HepG2 (cell line): Measurements from ENCODE around the gene ITGB2. TPM values are rescaled to one million over a fixed set of nuclear protein-coding genes. Genes with fewer than 3 reads are reported as not detected.
A peak's percentile ranks its signal among the peaks of the same experiment; 100 is the strongest.

Experiments used
- ATAC-seq: fragments of 200-7000 bp; cut with Tn5 transposase; 3 replicates; pipeline ENCODE4 v1.9.1; 2020; ENCODE audit warnings: mild to moderate bottlenecking, moderate library complexity
- BruUV-seq: library from RNA; stranded (reverse); fragments of 400-500 nt; replicated peaks from 2 replicates; lab custom pipeline; 2021; lab: Mats Ljungman, UMichigan
- CTCF ChIA-PET: fragments of 300-600 bp; formaldehyde crosslinking; extraction: SDS; loops from one replicate; lab custom pipeline; 2021; ENCODE audit warnings: low total read pairs, inconsistent platforms, low intra/inter-chr PET ratio; lab: Yijun Ruan, JAX
- POLR2A ChIA-PET: fragments of 350-600 bp; sonication (Branson Sonifier 250); formaldehyde crosslinking; loops from one replicate; lab custom pipeline; 2020; ENCODE audit warnings: antibody characterized with exemption, inconsistent platforms; lab: Yijun Ruan, JAX
- DNase-seq: peaks from one replicate; pipeline ENCODE4 v3.0.0-alpha.2; 2015; ENCODE audit warnings: low spot score
- FAIRE-seq: peaks from 3 replicates; lab custom pipeline; 2011; peaks lifted over from hg19 to GRCh38; lab: Jason Lieb, UNC
- H2AFZ ChIP-seq: one replicate; pipeline ENCODE4 v1.6.1; 2011; ENCODE audit warnings: low read length, inconsistent platforms
- H3K27ac ChIP-seq: fragments of 300-600 bp; 3 replicates; pipeline ENCODE4 v1.8.0; 2011; ENCODE audit warnings: mixed run types, mild to moderate bottlenecking, mixed read lengths, low read length, inconsistent platforms; ENCODE audit not compliant: insufficient read depth; ENCODE audit errors: extremely low read length
- H3K27me3 ChIP-seq, 2 experiments: fragments of 200-600 bp in 1 of 2; 2 replicates in 1 of 2; 3 replicates in 1 of 2; pipeline versions ENCODE4 v1.6.0 to v1.8.0; 2011; ENCODE audit warnings: low read length in 2 of 2, mild to moderate bottlenecking in 2 of 2, moderate library complexity in 2 of 2, inconsistent platforms in 1 of 2; ENCODE audit not compliant: insufficient read depth in 2 of 2, control insufficient read depth in 1 of 2
- H3K36me3 ChIP-seq, 2 experiments: fragments of 200-600 bp in 1 of 2; replicated peaks in 1 of 2; 2 replicates in 1 of 2; 3 replicates in 1 of 2; pipeline versions ENCODE4 v1.5.1 to v1.8.0; 2011; ENCODE audit warnings: low read length in 2 of 2, inconsistent platforms in 1 of 2; ENCODE audit not compliant: insufficient read depth in 2 of 2, control insufficient read depth in 1 of 2
- H3K4me1 ChIP-seq: 2 replicates; pipeline ENCODE4 v1.5.1; 2012; ENCODE audit warnings: low read length, inconsistent platforms; ENCODE audit not compliant: insufficient read depth
- H3K4me2 ChIP-seq: 2 replicates; pipeline ENCODE4 v1.6.0; 2011; ENCODE audit warnings: low read depth, low read length, inconsistent platforms
- H3K4me3 ChIP-seq, 3 experiments: fragments of 200-600 bp in 1 of 3; sonication (generic), shearing (Covaris generic) in 1 of 3; replicated peaks in 1 of 3; 2 replicates each; pipeline ENCODE4 v1.5.1; 2011 to 2016; ENCODE audit warnings: low read length in 3 of 3, inconsistent platforms in 2 of 3, low read depth in 2 of 3, mild to moderate bottlenecking in 2 of 3, control low read depth in 1 of 3, mixed read lengths in 1 of 3; ENCODE audit not compliant: insufficient read depth in 1 of 3
- H3K79me2 ChIP-seq: one replicate; pipeline ENCODE4 v1.6.1; 2011; ENCODE audit warnings: low read length, inconsistent platforms; ENCODE audit not compliant: insufficient read depth
- H3K9ac ChIP-seq: 2 replicates; pipeline ENCODE4 v1.6.0; 2011; ENCODE audit warnings: mild to moderate bottlenecking, low read depth, low read length, inconsistent platforms; ENCODE audit not compliant: insufficient read depth
- H3K9me3 ChIP-seq: 2 replicates; pipeline ENCODE4 v1.5.1; 2012; ENCODE audit warnings: mild to moderate bottlenecking, low read length
- H4K20me1 ChIP-seq: 2 replicates; pipeline ENCODE4 v1.6.0; 2011; ENCODE audit warnings: inconsistent platforms, mild to moderate bottlenecking, low read length, moderate library complexity; ENCODE audit not compliant: insufficient read depth
- CHD2 ChIP-seq: IDR thresholded peaks from 2 replicates; pipeline ENCODE4 v1.6.1; 2011; ENCODE audit warnings: low read depth, low read length, improper control_type of control experiment
- HNRNPL ChIP-seq: fragments of 200-400 bp; formaldehyde crosslinking; IDR thresholded peaks from 2 replicates; pipeline ENCODE4 v1.6.1; 2017; ENCODE audit warnings: mild to moderate bottlenecking, low read depth, low read length
- RAD21 ChIP-seq: fragments of 450-650 bp; formaldehyde crosslinking; IDR thresholded peaks from 2 replicates; pipeline ENCODE4 v1.5.0; 2020; ENCODE audit warnings: mild to moderate bottlenecking
- ZNF792 ChIP-seq: IDR thresholded peaks from 2 replicates; pipeline ENCODE4 v1.6.1; 2016
- ZNF850 ChIP-seq: sonication (generic); formaldehyde crosslinking; conservative IDR thresholded peaks from 2 replicates; pipeline ENCODE4 v1.9.0; 2021; ENCODE audit warnings: mild to moderate bottlenecking, missing genetic modification reagents
- WGBS: methylation state at CpG from one replicate; pipeline ENCODE4 v1.1.6; 2017; ENCODE audit warnings: low lambda C conversion rate; 5-methylcytosine and 5-hydroxymethylcytosine counted together
- in situ Hi-C: cut with HindIII; loops from 2 replicates; pipeline ENCODE4 v1.10.0; 2017; ENCODE audit warnings: low pct_unique_long_range_greater_than_20kb; ENCODE audit not compliant: extremely low pct_ligation_motif_present
- intact Hi-C: fragments of 100-400 bp; cut with micrococcal nuclease; formaldehyde crosslinking; loops from one replicate; pipeline ENCODE4 v1.10.0; 2022; ENCODE audit not compliant: unreplicated experiment
- polyA plus RNA-seq, 8 experiments: library from polyadenylated mRNA; depleted of rRNA in 3 of 8; stranded (reverse) in 7 of 8; unstranded in 1 of 8; fragments of >200 nt; fragmentation: Illumina TruSeq in 4 of 8; extraction: Trizol in 4 of 8; gene quantifications; 2 replicates each; pipeline versions ENCODE4 v1.2.1 to v1.2.3, GENCODE V29; 2011 to 2016; ENCODE audit warnings: low read depth in 4 of 8, missing spikeins in 1 of 8, mixed read lengths in 1 of 8; ENCODE audit not compliant: insufficient read depth in 1 of 8
- total RNA-seq, 5 experiments: library from RNA; depleted of rRNA; stranded (reverse); fragments of >200 nt; fragmentation: Illumina TruSeq; extraction: Trizol; gene quantifications; 2 replicates each; pipeline ENCODE4 v1.2.3, GENCODE V29; 2016; ENCODE audit warnings: low read depth in 1 of 5
- TF ChIP-seq, protein P1 (sequence below): IDR thresholded peaks from 2 replicates; pipeline ENCODE4 v1.6.1; 2018; ENCODE audit warnings: missing genetic modification reagents, mild to moderate bottlenecking, missing compliant biosample characterization
- TF ChIP-seq, protein P2 (sequence below): sonication (generic); formaldehyde crosslinking; IDR thresholded peaks from 2 replicates; pipeline ENCODE4 v1.5.1; 2020; ENCODE audit warnings: missing genetic modification reagents, mild to moderate bottlenecking, borderline replicate concordance
- TF ChIP-seq, protein P3 (sequence below): sonication (generic); IDR thresholded peaks from 2 replicates; pipeline ENCODE4 v1.6.1; 2016; ENCODE audit warnings: low read depth, borderline replicate concordance

ITGB2 gene
- total and polyA plus RNA-seq, 2 of the 13 experiments (the other 11 are each of a cell fraction or from before 2014, with no cell fraction given) = 4.2 to 18.0 TPM

GRCh38 chr21:44918107-44918470 lies 2.6 kb downstream of the ITGB2 start:
- no TSS peak for BruUV-seq
- Histone ChIP-seq H3K9me3 (no peaks in the 10 kb centered on the region), H3K79me2 (no peaks in the 10 kb centered on the region), H4K20me1 (no peaks in the 10 kb centered on the region), H3K27me3 (peaks cover 3 to 5% of the 10 kb centered on the region in 2 experiments; a peak in 3 of 5 replicates), H3K4me2 (no peak overlapping the region), H3K9ac (no peak overlapping the region), H3K4me1 (peaks cover 75% of the 10 kb centered on the region), H2AFZ (no peak overlapping the region), H3K36me3 (no peaks in the 10 kb centered on the region), H3K4me3 (no peak overlapping the region), H3K27ac (no peak overlapping the region)
- in situ Hi-C loops = no loop called here
- DNase-seq (no peak), FAIRE-seq (no peak), ATAC-seq (no peak)
- no CpG with 5 or more reads among the region's 12 CpGs for WGBS
- POLR2A ChIA-PET = interaction anchor here (1.9 kb wide), 1 partner anchor 10 kb away, joined by 6 read pairs; no protein-coding TSS in a partner anchor
- intact Hi-C loops = loop anchor here (10.0 kb wide), 1 partner anchor 73 kb away; no protein-coding TSS in a partner anchor
- CTCF ChIA-PET = no interaction called here
- no peak for TF ChIP-seq CHD2
- 0 out of 2 replicates have a peak, but pooled peaks have one; percentile 60 for TF ChIP-seq HNRNPL

DNA sequence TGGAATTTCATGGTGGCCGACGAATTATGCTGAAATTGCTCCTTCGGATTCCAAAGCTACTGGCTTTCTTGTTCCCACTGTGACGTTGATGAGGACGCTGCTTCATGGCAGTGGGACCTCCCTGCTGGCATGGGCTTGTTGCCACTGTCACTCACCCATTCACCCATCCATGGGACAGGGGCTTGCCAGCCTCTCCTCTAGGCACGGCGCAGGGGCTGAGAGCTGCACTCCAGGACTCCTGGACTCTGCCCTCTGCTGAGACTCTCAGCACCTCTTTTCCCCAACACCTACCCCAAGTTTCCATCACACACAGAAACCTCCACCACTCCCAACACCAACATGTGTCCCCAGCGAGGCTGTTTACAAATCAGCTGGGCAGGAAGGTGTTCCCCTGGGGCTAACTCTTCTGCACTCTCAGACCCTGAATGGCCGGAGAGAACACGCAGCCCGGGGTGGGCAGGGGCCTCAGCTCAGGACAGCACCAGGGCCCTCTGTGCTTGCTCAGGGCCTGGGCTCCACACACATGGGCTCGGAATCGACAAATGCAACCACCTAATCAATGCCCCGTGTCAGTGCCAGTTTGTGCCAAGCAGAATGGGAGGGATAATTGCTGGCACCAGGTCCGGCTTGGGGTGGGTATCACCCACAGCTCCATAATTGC lies 3.1 kb downstream of the ITGB2 start:
- H4K20me1 ChIP-seq = no peaks in the 10 kb centered on the region
- H3K27me3 ChIP-seq = peaks cover 3 to 5% of the 10 kb centered on the region in 2 experiments; a peak in 3 of 5 replicates
- peak overlapping the region; percentile 21 for H3K4me2 ChIP-seq
- WGBS = 48% methylated on average over 8 of the region's 15 CpGs
- no peak overlapping the region for H3K4me3 ChIP-seq
- H3K36me3 ChIP-seq = no peaks in the 10 kb centered on the region
- H3K9me3 ChIP-seq = no peaks in the 10 kb centered on the region
- no peak for ATAC-seq
- DNase-seq = no peak
- H3K9ac ChIP-seq = no peak overlapping the region
- FAIRE-seq = no peak
- in situ Hi-C loops = no loop called here
- BruUV-seq = no TSS peak
- no peak overlapping the region for H3K27ac ChIP-seq
- no peak overlapping the region for H2AFZ ChIP-seq
- ChIA-PET POLR2A (interaction anchor here (1.3 to 1.9 kb wide), 2 partner anchors 10 to 40 kb away, joined by 4 to 6 read pairs; no protein-coding TSS in a partner anchor), CTCF (no interaction called here)
- no peaks in the 10 kb centered on the region for H3K79me2 ChIP-seq
- intact Hi-C loops = loop anchor here (10.0 kb wide), 1 partner anchor 73 kb away; no protein-coding TSS in a partner anchor
- peaks cover 77% of the 10 kb centered on the region for H3K4me1 ChIP-seq
- TF ChIP-seq, protein P1, sequence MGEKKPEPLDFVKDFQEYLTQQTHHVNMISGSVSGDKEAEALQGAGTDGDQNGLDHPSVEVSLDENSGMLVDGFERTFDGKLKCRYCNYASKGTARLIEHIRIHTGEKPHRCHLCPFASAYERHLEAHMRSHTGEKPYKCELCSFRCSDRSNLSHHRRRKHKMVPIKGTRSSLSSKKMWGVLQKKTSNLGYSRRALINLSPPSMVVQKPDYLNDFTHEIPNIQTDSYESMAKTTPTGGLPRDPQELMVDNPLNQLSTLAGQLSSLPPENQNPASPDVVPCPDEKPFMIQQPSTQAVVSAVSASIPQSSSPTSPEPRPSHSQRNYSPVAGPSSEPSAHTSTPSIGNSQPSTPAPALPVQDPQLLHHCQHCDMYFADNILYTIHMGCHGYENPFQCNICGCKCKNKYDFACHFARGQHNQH = no peak
- TF ChIP-seq, protein P2, sequence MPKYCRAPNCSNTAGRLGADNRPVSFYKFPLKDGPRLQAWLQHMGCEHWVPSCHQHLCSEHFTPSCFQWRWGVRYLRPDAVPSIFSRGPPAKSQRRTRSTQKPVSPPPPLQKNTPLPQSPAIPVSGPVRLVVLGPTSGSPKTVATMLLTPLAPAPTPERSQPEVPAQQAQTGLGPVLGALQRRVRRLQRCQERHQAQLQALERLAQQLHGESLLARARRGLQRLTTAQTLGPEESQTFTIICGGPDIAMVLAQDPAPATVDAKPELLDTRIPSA = no peak
- TF ChIP-seq RAD21 (CRISPR knock-in tag) (no peak), ZNF850 (CRISPR knock-in tag) (no peak), ZNF792 (CRISPR knock-in tag) (no peak)
- TF ChIP-seq, protein P3, sequence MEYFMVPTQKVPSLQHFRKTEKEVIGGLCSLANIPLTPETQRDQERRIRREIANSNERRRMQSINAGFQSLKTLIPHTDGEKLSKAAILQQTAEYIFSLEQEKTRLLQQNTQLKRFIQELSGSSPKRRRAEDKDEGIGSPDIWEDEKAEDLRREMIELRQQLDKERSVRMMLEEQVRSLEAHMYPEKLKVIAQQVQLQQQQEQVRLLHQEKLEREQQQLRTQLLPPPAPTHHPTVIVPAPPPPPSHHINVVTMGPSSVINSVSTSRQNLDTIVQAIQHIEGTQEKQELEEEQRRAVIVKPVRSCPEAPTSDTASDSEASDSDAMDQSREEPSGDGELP = peak; percentile 46; the same call in 1 of the 2 replicates
